ENCODE data around the gene SP3. TPM values are rescaled to one million over a fixed set of nuclear protein-coding genes. Genes with fewer than 3 reads are reported as not detected.

The SP3 gene
- total RNA-seq, 3 donors from 2014 or later = 78.1 to 104 (median 88.9) TPM

- Histone ChIP-seq H3K4me3 (no peak overlapping the region), H3K36me3 (ENCODE audit: low read depth) (no peaks in the 10 kb centered on the region), H3K4me1 (ENCODE audit: low read depth) (peaks cover 14% of the 10 kb centered on the region), H3K9me3 (no peaks in the 10 kb centered on the region)
- ATAC-seq (no peak), DNase-seq (no peak)
- intact Hi-C loops (cut with DNase I, micrococcal nuclease) = no loop called here
- no peak for TF ChIP-seq CTCF (IDR thresholded peaks at IDR 0.05)
Observed at GRCh38 chr2:173922068-173922467, 43.1 kb downstream of the SP3 start.

GRCh38 chr2:173914055-173914927 lies 50.9 kb downstream of the SP3 start:
- H3K4me1 ChIP-seq (ENCODE audit: low read depth) = no peaks in the 10 kb centered on the region
- no peaks in the 10 kb centered on the region for H3K36me3 ChIP-seq (ENCODE audit: low read depth)
- intact Hi-C loops (cut with DNase I, micrococcal nuclease) = no loop called here
- no peaks in the 10 kb centered on the region for H3K9me3 ChIP-seq
- no peak for DNase-seq
- no peak overlapping the region for H3K4me3 ChIP-seq
- no peak for TF ChIP-seq CTCF (IDR thresholded peaks at IDR 0.05)
- no peak for ATAC-seq

GRCh38 chr2:173909846-173910245 lies 55.3 kb downstream of the SP3 start:
- no peaks in the 10 kb centered on the region for H3K36me3 ChIP-seq (ENCODE audit: low read depth)
- H3K4me3 ChIP-seq = no peak overlapping the region
- ATAC-seq (no peak), DNase-seq (no peak)
- intact Hi-C loops (cut with DNase I, micrococcal nuclease) = no loop called here
- no peak for TF ChIP-seq CTCF (IDR thresholded peaks at IDR 0.05)
- H3K4me1 ChIP-seq (ENCODE audit: low read depth) = no peaks in the 10 kb centered on the region
- H3K9me3 ChIP-seq = no peaks in the 10 kb centered on the region

GRCh38 chr2:173906626-173907025 lies 58.5 kb downstream of the SP3 start:
- ATAC-seq = no peak
- Histone ChIP-seq H3K4me3 (no peak overlapping the region), H3K36me3 (ENCODE audit: low read depth) (no peaks in the 10 kb centered on the region), H3K4me1 (ENCODE audit: low read depth) (no peaks in the 10 kb centered on the region), H3K9me3 (no peaks in the 10 kb centered on the region)
- TF ChIP-seq CTCF (IDR thresholded peaks at IDR 0.05) = no peak
- intact Hi-C loops (cut with DNase I, micrococcal nuclease) = no loop called here
- DNase-seq = no peak

- no peak for ATAC-seq
- TF ChIP-seq CTCF (IDR thresholded peaks at IDR 0.05) = no peak
- Histone ChIP-seq H3K9me3 (no peaks in the 10 kb centered on the region), H3K36me3 (ENCODE audit: low read depth) (no peaks in the 10 kb centered on the region), H3K4me3 (no peak overlapping the region), H3K4me1 (ENCODE audit: low read depth) (no peaks in the 10 kb centered on the region)
- DNase-seq = no peak
- intact Hi-C loops (cut with DNase I, micrococcal nuclease) = no loop called here
Observed at GRCh38 chr2:173903601-173904394, 61.4 kb downstream of the SP3 start.
